Stimulated activated naive CD8-positive, alpha-beta T cell treated with anti-CD3 and anti-CD28 coated beads, Interleukin-15, Interleukin-2, amounts not matched to agents 100 U/mL and 50 U/mL, for 24 hours (primary cell): ENCODE data around the gene KRABD2.
"Not testable (repeated sequence)": the region's sequence is repeated elsewhere in the genome, so short reads cannot be mapped to it uniquely, and the experiment has no call there.

Experiments
- ATAC-seq: fragments of 150-1000 bp; cut with Tn5 transposase; one replicate; pipeline ENCODE4 v1.10.0; 2021
- DNase-seq: peaks from one replicate; pipeline ENCODE4 v3.0.0; 2021

The KRABD2 gene

GRCh38 chr17:8376271-8377067 lies at the start of gene KRABD2:
Gene KRABD2, minus strand, starts transcription at chr17:8376704.
- ATAC-seq, result peak; percentile 99
- DNase-seq, result peak; percentile 97

GRCh38 chr17:8421571-8421970 lies 45.1 kb upstream of the KRABD2 start:
- ATAC-seq, result no peak
- DNase-seq, result no peak

- no peak for ATAC-seq
- DNase-seq, result no peak
These were observed 43.8 kb upstream of the KRABD2 start for GRCh38 chr17:8420041-8420934.

GRCh38 chr17:8419305-8419704 lies 42.8 kb upstream of the KRABD2 start:
- ATAC-seq (no peak), DNase-seq (no peak)

GRCh38 chr17:8418471-8418870 lies 42.0 kb upstream of the KRABD2 start:
- DNase-seq (no peak), ATAC-seq (no peak)

- no peak for DNase-seq
- ATAC-seq, result no peak
These were observed 41.3 kb upstream of the KRABD2 start for GRCh38 chr17:8417806-8418205.

DNA sequence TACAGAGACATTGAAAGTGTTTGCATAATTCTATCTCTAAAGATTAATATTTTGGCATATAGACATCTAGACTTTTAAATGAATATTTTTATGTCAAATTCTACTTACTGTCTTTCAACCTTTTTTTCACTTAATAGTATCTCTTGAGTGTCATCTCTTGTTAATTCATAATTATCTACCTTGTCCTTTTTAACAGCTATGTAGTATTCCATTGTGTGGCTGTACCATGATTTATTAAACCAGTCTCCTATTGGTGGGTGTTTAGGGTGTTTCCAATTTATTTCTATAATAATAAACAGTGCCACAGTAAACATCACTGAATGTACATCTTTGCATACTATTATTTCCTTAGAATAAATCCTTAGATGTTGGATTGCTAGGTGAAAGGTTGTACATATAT lies 37.4 kb upstream of the KRABD2 start:
- ATAC-seq, result no peak

GRCh38 chr17:8413328-8413727 lies 36.8 kb upstream of the KRABD2 start:
- ATAC-seq (no peak), DNase-seq (no peak)

More for the DNA sequence above, 37.4 kb upstream of the KRABD2 start:
- DNase-seq, result no peak

- no peak for ATAC-seq
- DNase-seq, result no peak
These were observed 35.6 kb upstream of the KRABD2 start for GRCh38 chr17:8412089-8412488.

GRCh38 chr17:8410883-8411238 lies 34.4 kb upstream of the KRABD2 start:
- ATAC-seq, result no peak

GRCh38 chr17:8409966-8410882 lies 33.7 kb upstream of the KRABD2 start:
- peak; percentile 76 for ATAC-seq
- DNase-seq, result peak; percentile 87

More at GRCh38 chr17:8410883-8411238, 34.4 kb upstream of the KRABD2 start:
- DNase-seq, result no peak

DNA sequence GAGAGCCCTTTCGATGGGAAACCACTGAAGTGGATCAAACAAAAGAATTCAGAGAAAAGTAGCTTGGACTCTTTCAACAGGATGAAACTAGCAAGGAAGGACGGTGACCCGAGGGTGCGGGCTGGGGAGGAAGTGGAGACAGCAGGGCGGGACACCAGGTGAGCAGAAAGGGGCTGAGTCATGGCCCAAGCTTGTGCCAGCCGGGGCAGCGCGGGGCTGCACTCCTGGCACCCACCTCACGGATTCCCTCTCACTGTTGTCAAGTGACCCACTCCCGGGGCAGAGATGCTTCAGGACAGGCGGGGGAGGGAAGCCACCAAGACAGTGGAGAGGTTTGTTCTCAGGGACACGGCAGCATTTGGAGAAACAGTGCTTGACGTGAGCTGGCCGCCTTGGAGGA lies 31.9 kb upstream of the KRABD2 start:
- ATAC-seq (no peak), DNase-seq (no peak)

- ATAC-seq, result no peak
- DNase-seq, result no peak
These were observed 29.7 kb upstream of the KRABD2 start for GRCh38 chr17:8406174-8406573.

DNA sequence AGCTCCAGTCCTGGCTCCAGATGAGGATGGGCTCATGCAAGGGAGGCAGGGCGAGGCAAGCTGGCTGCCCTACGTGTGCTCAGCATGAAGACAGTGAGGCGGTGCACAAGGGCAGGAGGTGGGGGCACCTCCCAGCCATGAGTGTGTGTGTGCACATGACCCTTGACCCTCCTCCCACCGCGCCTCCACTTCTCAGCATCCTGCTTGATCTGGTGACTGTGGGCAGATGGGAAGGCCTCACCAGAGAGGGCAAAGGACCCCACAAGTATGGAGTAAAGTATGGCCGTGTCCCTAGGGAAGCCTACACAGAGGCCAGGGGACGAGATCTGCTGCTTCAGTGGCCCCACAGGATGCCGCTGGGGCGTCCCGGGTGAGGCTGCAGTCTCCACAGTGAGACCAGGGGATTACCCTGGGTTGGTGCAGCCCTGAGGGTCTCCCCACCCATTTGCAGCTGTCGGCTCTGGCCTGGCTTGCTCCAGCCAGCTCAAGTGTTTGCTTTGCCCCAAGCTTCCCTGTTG lies 29.1 kb upstream of the KRABD2 start:
- ATAC-seq (no peak), DNase-seq (no peak)

GRCh38 chr17:8402921-8403536 lies 26.5 kb upstream of the KRABD2 start:
- ATAC-seq, result no peak

DNA sequence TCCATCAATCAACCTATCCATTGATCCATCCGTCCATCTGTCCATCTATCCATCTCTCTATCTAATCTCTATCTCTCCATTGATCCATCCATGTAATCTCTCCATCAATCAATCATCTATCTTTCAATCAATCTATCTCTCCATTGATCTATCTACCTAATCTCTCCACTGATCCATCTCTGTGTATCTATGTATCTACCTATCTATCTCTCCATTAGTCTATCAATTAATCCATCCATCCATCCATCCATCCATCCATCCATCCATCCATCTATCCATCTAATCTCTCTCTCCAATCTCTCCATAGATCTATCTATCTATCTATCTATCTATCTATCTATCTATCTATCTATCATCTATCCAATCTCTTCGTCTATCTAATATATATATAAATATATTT lies 24.6 kb upstream of the KRABD2 start:
- no peak for ATAC-seq

More at GRCh38 chr17:8402921-8403536, 26.5 kb upstream of the KRABD2 start:
- DNase-seq, result no peak

DNA sequence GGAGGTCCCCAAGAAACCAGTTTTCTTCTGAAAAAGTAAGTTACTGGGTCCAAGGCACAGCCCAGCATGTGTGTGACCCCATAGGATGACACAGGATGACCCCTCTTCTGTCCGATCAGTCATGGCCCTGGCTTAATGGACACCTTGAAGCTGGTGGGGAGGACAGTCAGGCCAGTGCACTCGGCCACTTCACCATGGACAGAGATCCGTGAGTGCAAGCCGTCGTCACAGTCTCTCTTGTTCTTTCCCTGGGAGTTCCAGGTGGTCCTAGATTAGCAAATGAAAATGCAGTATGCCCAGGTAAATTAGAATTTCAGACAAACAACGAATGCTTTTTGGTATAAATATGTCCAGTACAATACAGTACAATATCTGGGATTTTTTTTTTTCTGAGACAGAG lies 22.5 kb upstream of the KRABD2 start:
- no peak for DNase-seq
- no peak for ATAC-seq

More for the DNA sequence above, 24.6 kb upstream of the KRABD2 start:
- no peak for DNase-seq

DNA sequence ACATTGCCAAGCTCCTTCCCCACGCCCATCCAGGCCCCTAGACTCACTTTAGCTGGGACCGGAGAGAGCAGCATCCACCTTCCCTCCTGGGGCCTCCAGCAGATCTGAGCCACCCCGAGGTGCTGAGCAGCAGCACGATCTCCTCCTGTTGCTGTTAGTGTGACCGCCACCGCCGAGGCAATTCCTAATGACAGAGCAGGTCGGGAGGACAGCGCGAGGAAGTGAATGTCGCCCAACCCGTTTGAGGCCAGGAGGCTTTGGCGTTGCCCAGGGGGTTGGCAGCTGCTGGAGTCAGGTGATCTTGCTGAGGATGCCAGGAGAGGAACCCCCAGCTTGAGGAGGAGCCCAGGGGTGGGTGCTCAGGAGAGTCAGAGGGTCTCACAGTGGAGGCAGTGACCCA lies 21.1 kb upstream of the KRABD2 start, which contains the start of gene RNF222:
TSS of gene RNF222 (minus strand) at position 192 of the 400 bp plus-strand sequence. CDS start 4,366 bp downstream, outside the sequence.
- no peak for DNase-seq
- ATAC-seq, result no peak

DNA sequence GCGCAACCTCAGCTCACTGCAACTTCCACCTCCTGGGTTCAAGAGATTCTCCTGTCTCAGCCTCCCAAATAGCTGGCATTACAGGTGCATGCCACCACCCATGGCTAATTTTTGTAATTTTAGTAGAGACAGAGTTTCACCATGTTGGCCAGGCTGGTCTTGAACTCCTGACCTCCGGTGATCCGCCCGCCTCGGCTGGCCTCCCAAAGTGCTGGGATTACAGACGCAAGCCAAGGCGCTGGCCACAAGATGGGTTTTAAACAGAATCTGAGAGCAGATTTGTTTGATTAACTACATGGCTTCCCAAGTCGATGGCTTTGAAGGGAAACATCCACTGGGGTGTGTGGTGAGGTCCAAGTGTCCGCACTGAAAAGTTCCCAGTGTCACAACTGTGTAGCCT lies 18.0 kb upstream of the KRABD2 start:
- not testable (repeated sequence) for DNase-seq, ATAC-seq

DNA sequence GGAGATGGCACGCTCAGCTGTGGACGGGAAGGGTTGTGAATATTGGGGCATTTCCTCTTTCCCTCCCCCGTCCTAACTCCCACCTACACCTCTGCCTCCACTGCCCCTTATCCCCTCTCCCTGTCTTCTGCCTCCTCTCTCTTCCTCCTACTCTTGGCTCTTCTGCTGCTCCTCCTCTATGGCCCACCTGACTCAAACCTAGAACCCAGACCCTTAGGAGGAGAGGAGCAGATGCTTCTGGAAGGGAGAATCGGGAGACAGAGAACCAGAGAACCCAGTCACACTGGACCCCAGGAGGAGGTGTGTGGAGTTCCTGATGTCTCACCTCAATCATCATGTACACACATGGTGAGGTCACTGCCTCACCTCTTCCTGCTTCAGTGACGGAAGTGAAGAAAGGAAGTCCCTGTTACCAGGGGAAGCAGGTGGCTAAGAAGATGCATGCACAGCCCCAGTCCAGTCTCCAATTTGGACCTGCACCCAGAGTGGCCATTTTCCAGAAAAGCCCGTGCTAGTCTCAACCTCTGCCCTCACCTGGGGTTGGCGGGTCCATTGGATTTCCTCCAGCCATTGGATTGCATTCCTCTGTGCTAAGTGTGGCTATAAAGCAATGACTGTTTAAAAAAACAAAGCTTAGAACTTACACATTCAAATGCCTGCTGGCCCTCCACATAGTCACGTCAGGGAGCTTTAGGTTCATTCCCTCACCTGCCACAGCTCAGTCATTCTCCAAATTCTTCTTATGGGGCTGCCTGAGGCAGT lies 17.1 kb upstream of the KRABD2 start:
- DNase-seq (no peak), ATAC-seq (peak; percentile 67)
